NCI-H1092 treated with DMSO at 0.1 percent for 48 hours (cell line): ENCODE results near the gene FEM1B.
A peak's percentile ranks its signal among the peaks of the same experiment; 100 is the strongest.

Source experiments
- DNase-seq: peaks from one replicate; lab custom pipeline; 2025; lab: John Stamatoyannopoulos, UW

Gene FEM1B

GRCh38 chr15:68259883-68260282 lies 17.7 kb upstream of the FEM1B start:
- DNase-seq = peak; percentile 24

- DNase-seq = no peak
Observed at GRCh38 chr15:68261241-68261640, 16.3 kb upstream of the FEM1B start.

DNA sequence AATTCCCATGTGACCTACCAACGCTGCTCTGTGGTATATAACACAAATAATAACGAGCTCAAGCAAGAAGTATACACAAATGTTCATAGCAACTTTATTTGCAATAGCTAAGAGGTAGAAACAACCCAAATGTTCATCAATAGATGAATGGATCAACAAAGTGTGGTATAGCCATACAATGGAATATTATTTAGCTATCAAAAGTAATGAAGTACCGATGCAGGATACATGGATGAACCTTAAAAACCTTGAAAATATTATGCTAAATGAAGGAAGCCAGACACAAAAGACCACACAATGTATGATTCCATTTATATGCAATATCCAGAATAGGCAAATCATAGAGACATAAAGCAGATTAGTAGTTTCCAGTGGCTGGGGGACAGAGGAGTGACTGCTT lies 15.6 kb upstream of the FEM1B start:
- DNase-seq = no peak

DNA sequence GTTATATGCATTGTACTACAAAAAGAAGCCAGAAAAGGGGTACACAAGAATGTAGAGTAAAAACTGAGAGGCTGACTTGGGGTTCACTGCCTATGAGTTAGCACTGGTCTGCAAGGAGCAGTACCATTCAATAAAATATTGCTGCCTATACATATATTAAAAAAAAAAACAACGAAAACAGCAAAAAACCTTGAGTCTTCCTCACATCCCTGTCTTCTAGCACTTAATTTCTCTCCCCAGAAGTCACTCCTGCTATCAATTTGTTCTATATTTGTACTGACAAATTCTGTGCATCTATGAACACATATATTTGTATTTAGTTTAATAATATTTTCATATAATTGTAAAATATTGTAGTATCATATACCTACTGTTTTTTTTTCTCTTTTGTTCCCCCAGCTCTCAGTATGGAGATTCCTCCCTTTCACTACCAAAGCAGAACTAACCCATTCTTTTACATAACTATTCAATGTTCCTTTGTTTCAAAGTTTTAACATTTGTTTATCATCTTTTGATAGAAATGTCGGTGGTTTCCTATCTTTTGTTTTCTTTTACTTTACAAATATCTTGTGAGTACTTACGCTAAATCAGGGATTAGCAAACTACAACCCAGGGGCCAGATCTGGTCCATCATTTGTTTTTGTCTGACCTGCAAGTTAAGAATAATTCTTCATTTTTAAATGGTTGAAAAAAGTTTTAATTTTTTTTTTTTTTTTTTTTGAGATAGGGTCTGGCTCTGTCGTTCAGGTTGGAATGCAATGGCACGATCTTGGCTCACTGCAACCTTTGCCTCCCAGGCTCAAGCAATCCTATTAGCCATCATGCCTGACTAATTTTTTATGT lies 14.8 kb upstream of the FEM1B start:
- no peak for DNase-seq

- DNase-seq = no peak
Observed at GRCh38 chr15:68264282-68264681, 13.3 kb upstream of the FEM1B start.

DNA sequence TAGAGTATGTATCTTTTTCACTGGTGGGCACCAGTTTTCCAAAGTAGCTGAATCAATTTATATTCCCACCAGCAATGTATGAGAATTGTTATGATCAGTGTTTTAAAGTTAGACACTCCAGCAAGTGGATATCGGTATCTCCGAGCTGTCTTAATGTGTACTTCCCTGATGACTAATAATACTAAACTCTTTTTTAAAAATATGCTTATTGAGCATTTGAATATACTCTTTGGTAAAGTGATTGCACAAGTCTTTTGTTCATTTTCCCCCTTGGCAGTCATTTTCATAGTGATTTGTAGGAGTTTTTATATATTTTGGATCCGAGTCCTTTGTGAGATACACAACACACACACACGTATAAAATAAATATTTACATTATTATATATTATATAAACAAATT lies 12.5 kb upstream of the FEM1B start:
- no peak for DNase-seq

DNA sequence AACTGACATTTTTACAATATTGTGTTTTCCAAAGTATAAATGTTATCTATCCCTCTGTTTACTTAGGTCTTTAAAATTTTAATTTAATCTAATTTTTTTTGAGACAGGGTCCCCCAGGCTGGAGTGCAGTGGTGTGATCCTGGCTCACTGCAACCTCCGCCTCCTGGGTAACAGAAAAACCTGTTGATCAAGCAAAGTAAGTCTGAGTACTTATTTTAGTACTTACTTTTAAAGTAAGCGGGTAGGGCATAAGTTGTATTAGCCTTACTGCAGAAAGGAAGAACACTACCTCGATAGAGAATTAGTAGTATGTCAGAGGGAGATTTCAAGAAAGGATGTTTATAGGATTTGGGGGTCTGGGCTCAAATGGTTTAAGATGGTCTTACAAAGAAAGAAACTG lies 11.9 kb upstream of the FEM1B start:
- no peak for DNase-seq

DNA sequence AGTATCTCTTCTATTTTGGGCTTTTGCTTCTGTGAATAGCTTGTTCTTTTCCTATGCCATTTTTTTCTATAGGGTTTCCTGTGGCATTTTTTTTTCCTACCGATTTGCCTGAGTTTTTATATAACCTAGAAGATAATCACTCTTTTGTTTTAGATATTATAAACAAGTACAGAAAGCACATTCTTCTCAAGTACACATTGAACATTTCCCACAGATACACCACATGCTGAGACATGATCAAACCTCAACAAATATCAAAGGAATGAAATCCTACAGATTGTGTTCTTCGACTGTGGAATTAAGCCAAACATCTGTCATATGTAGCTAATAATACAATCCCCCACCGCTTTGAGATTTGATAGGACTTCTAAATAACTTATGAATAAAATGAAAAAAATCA lies 9.1 kb upstream of the FEM1B start:
- DNase-seq = no peak

GRCh38 chr15:68271854-68272471 lies 5.6 kb upstream of the FEM1B start:
- DNase-seq = no peak

DNA sequence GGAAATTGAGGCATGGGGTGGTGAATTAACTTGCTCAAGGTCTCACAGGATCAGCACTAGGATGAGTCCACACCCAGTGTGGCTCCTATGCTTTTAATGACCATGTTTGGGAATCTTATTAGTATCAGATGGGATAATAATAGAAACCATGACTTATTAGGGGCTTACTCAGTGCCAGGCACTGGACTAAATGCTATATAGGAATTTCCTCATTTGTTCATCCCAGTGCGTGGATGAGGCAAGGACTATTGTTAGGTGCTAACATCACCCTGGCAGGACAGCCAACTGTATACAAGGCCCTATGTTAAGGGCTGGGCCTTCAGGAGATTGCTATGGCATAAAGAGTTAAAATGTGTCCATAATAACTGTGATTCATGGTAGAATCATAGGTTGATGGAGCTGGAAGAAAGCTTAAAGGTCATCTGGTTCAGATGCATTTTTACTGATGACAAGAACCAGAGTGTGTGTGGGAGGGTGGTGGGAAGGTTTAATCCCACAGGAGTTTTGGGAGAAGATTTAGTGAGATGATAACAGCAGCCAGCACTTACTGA lies 4.7 kb upstream of the FEM1B start:
- no peak for DNase-seq

DNA sequence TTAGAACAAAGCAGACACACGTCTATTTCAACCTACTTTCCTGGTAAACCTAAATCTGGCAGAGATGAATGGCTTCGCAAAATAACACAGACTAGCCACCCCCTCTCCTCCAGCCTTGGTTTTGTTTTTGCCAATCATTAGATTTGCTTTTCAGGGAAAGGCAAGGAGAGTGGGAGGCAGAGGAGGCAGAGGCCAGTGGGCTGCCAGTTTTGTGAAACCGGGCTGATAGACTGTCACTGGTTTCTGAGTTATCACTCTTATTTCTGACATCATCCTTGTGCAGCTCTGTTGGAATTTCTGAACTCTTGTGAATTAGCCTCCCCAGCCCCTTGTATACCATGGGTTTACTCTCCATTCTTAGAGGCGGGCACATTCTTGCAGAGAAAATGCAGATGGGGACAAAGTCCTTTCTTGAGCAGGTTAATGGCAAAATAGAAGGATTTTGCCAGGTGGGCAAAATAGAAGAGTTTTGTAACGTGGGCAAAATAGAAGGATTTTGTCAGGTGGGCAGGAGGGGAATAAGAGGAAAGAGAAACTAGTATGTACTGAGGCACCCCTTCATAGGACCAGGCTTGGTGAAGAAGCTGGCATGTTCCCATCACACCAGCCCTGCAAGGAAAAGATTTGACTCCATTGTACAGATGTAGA lies 3.2 kb upstream of the FEM1B start:
- no peak for DNase-seq

- no peak for DNase-seq
Observed at GRCh38 chr15:68275165-68275746, 2.3 kb upstream of the FEM1B start.

GRCh38 chr15:68276668-68277067 lies 877 bp upstream of the FEM1B start:
- no peak for DNase-seq

DNA sequence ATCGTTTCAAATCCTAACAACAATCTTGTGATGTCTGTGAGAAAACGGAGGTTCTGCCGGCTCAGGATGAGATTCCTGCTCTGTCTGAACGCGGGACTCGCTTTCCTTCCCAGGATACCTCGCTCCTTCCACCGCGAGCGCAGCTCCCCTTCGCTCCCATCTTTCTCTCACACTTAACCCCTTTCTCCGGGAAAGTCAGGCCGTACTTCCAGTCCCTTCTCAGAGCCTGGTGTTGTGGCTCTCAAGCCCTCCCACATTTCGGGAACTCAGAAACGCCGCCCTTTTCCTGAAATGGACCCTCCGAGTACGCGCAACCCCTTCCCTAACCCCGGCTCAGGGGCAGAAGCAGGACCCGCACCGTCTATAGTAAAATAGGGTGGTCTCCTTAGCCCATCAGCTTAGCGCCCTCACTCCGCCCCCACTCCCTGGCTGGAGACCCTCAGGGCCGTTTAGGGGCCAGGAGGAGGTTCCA lies 378 bp upstream of the FEM1B start:
- DNase-seq = peak; percentile 74

GRCh38 chr15:68278345-68278594 lies 725 bp downstream of the FEM1B start:
- peak; percentile 46 for DNase-seq

- peak; percentile 18 for DNase-seq
Observed at GRCh38 chr15:68278595-68279405, 1.3 kb downstream of the FEM1B start.

- DNase-seq = no peak
Observed at GRCh38 chr15:68279779-68280753, 2.5 kb downstream of the FEM1B start.

DNA sequence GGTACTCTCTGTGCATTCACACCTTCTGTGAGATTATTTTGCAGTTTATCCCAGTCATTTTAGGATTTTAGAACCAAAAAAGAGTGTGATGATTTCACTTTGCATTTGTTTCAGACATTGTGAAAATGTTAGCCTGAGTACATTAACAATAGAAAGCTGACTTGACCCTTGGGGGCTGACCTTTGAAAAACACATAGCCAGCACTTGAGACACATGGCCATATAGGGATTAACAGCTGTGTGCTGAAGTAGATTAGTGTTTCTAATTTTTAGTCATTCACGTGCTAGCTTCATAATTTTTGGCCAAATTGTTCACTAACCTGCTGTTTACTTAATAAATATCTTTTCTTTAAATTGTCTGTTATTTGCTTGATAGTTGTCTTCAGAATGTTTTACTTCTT lies 3.5 kb downstream of the FEM1B start:
- no peak for DNase-seq

- no peak for DNase-seq
Observed at GRCh38 chr15:68283401-68283800, 5.9 kb downstream of the FEM1B start.

DNA sequence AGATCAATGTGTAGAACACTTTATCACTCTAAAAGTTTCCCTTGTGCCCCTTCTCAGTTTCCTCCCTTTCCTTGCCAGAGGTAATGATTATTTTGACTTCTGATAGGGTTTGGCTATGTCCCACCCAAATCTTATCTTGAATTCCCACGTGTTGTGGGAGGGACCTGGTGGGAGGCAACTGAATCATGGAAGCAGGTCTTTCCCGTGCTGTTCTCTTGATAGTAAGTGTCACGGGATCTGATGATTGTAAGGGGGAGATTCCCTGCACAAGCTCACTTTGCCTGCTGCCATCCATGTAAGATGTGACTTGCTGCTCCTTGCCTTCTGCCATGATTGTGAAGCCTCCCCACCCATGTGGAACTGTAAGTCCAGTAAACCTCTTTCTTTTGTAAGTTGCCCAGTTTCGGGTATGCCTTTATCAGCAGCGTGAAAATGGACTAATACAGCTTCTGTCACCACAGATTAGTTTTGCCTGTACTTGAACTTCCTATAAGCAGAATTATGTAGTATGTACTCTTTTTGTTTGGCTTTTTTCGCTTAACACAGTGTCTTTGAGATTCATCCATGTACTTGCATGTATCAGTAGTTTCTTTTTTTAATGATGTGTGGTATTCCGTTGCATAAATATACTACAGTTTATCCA lies 7.2 kb downstream of the FEM1B start:
- no peak for DNase-seq
